ENCODE data around the gene KIDINS220.

- TF ChIP-seq EGR1 (IDR thresholded peaks at IDR 0.05) (no peak), TAF1 (IDR thresholded peaks at IDR 0.05; ENCODE audit: low read depth) (no peak), NFIC (IDR thresholded peaks at IDR 0.05) (no peak)
Observed at GRCh38 chr2:8692783-8693156, 144.6 kb downstream of the KIDINS220 start.

Measured in Ishikawa (cell line).